Right atrium auricular region (tissue), 2 donors: ENCODE data around the gene GALNT18. TPM values are rescaled to one million over a fixed set of nuclear protein-coding genes. Genes with fewer than 3 reads are reported as not detected.
A peak's percentile ranks its signal among the peaks of the same experiment; 100 is the strongest.

Experiments
- DNase-seq: peaks from one replicate; pipeline ENCODE4 v3.0.0-alpha.2; 2019; ENCODE audit warnings: low spot score
- H3K27ac ChIP-seq, 2 donors: fragments of 200-600 bp; sonication (generic); 1 replicate in 1 of 2; 2 replicates in 1 of 2; pipeline ENCODE4 v1.5.1; 2016 to 2019
- H3K27me3 ChIP-seq, 2 donors: fragments of 200-600 bp; sonication (generic); one replicate each; pipeline versions ENCODE4 v1.5.1 to v1.6.0; 2017 to 2019
- H3K36me3 ChIP-seq: fragments of 200-600 bp; sonication (generic); one replicate; pipeline ENCODE4 v1.5.1; 2016
- H3K4me1 ChIP-seq, 2 donors: fragments of 200-600 bp; sonication (generic); one replicate each; pipeline versions ENCODE4 v1.5.1 to v1.6.0; 2017 to 2019
- H3K4me3 ChIP-seq, 2 donors: fragments of 200-600 bp; sonication (generic); 1 replicate in 1 of 2; 2 replicates in 1 of 2; pipeline ENCODE4 v1.5.1; 2017 to 2019; ENCODE audit warnings: mild to moderate bottlenecking in 1 of 2, moderate library complexity in 1 of 2
- H3K9me3 ChIP-seq, 2 donors: fragments of 200-600 bp; sonication (generic); one replicate each; pipeline ENCODE4 v1.5.1; 2019
- CTCF ChIP-seq, 2 donors: fragments of 200-600 bp; sonication (generic); IDR thresholded peaks; one replicate each; pipeline ENCODE4 v1.5.1; 2019; ENCODE audit warnings: antibody characterized with exemption in 2 of 2
- total RNA-seq, 2 donors: library from RNA; depleted of rRNA; stranded (reverse); fragments of >200 nt; gene quantifications; one replicate each; pipeline ENCODE4 v1.1.0, GENCODE V29; 2016

The GALNT18 gene
- total RNA-seq, 2 donors from 2014 or later: 22.2 to 26.8 TPM

- H3K9me3 ChIP-seq: no peaks in the 10 kb centered on the region
- H3K4me1 ChIP-seq: no peaks in the 10 kb centered on the region
- H3K27ac ChIP-seq: no peak overlapping the region
- no peak overlapping the region for H3K4me3 ChIP-seq
- no peaks in the 10 kb centered on the region for H3K27me3 ChIP-seq
- no peak for TF ChIP-seq CTCF (IDR thresholded peaks at IDR 0.05)
- no peak for DNase-seq
- H3K36me3 ChIP-seq: no peaks in the 10 kb centered on the region
Observed at GRCh38 chr11:11598243-11598642, 23.6 kb downstream of the GALNT18 start.

GRCh38 chr11:11594162-11594561 lies 27.6 kb downstream of the GALNT18 start:
- H3K27me3 ChIP-seq: no peaks in the 10 kb centered on the region
- no peaks in the 10 kb centered on the region for H3K36me3 ChIP-seq
- TF ChIP-seq CTCF (IDR thresholded peaks at IDR 0.05): no peak
- H3K27ac ChIP-seq: no peak overlapping the region
- peaks cover 0 to 5% of the 10 kb centered on the region in 2 donors for H3K4me1 ChIP-seq
- H3K9me3 ChIP-seq: no peaks in the 10 kb centered on the region
- DNase-seq: no peak
- no peak overlapping the region for H3K4me3 ChIP-seq

GRCh38 chr11:11592146-11592684 lies 29.6 kb downstream of the GALNT18 start:
- H3K27me3 ChIP-seq: no peaks in the 10 kb centered on the region
- no peak for TF ChIP-seq CTCF (IDR thresholded peaks at IDR 0.05)
- no peaks in the 10 kb centered on the region for H3K9me3 ChIP-seq
- H3K36me3 ChIP-seq: no peaks in the 10 kb centered on the region
- no peak overlapping the region for H3K4me3 ChIP-seq
- H3K4me1 ChIP-seq: peaks cover 0 to 25% of the 10 kb centered on the region in 2 donors
- H3K27ac ChIP-seq: no peak overlapping the region
- DNase-seq: no peak

- Histone ChIP-seq H3K27ac (peak overlapping the region in 1 of 2 donors; percentile 31), H3K4me3 (no peak overlapping the region), H3K36me3 (no peaks in the 10 kb centered on the region), H3K4me1 (peaks cover 0 to 34% of the 10 kb centered on the region in 2 donors), H3K27me3 (no peaks in the 10 kb centered on the region), H3K9me3 (no peaks in the 10 kb centered on the region)
- DNase-seq: no peak
- TF ChIP-seq CTCF (IDR thresholded peaks at IDR 0.05): no peak
Observed at GRCh38 chr11:11589437-11589836, 32.4 kb downstream of the GALNT18 start.

- Histone ChIP-seq H3K27me3 (no peaks in the 10 kb centered on the region), H3K27ac (peak overlapping the region in 1 of 2 donors; percentile 31), H3K9me3 (no peaks in the 10 kb centered on the region), H3K36me3 (no peaks in the 10 kb centered on the region), H3K4me3 (no peak overlapping the region), H3K4me1 (peaks cover 0 to 38% of the 10 kb centered on the region in 2 donors)
- DNase-seq: no peak
- TF ChIP-seq CTCF (IDR thresholded peaks at IDR 0.05): no peak
Observed at GRCh38 chr11:11588891-11589290, 32.9 kb downstream of the GALNT18 start.

- Histone ChIP-seq H3K36me3 (no peaks in the 10 kb centered on the region), H3K4me3 (no peak overlapping the region), H3K27me3 (no peaks in the 10 kb centered on the region), H3K4me1 (peaks cover 0 to 45% of the 10 kb centered on the region in 2 donors), H3K27ac (peak overlapping the region in 1 of 2 donors; percentile 31), H3K9me3 (no peaks in the 10 kb centered on the region)
- no peak for TF ChIP-seq CTCF (IDR thresholded peaks at IDR 0.05)
- no peak for DNase-seq
Observed at GRCh38 chr11:11588243-11588642, 33.6 kb downstream of the GALNT18 start.
